ENCODE measurements around the gene TMEM91. TPM values are rescaled to one million over a fixed set of nuclear protein-coding genes. Genes with fewer than 3 reads are reported as not detected.

TMEM91 gene
- total and polyA plus RNA-seq, 2 experiments from 2014 or later, result 9.3 to 10.6 TPM

DNA sequence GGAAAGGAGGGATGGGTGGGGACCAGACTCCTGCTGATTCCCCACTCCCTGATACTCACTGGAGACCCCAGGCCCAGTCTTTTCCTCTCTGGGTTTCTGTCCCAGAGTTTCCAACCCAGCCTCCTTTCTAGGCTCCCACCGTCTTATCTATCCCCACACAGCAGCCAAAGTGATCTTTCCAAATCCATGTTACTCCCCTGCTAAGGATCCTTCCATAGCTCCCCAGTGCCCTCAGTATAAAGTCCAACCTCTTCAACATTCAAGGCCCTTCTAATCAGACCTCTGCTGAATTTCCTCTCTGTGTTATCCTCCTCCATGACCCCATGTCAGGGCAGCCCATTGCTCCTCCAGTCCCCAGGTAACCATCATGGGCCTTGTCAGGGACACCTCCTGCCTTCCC is 21.3 kb upstream of the TMEM91 start:
- Histone ChIP-seq H3F3A (replicated peaks; ENCODE audit: low read depth) (peaks cover 6% of the 10 kb centered on the region; the same call in 1 of the 2 replicates), H3K9me2 (ENCODE audit: insufficient read depth) (no peaks in the 10 kb centered on the region), H3K4me2 (no peak overlapping the region), H3K79me2 (replicated peaks; ENCODE audit: insufficient read depth) (no peaks in the 10 kb centered on the region), H3K36me3 (ENCODE audit: insufficient read depth) (no peaks in the 10 kb centered on the region), H3K27ac (ENCODE audit: low read depth) (no peak overlapping the region), H2AFZ (no peak overlapping the region), H3K27me3 (ENCODE audit: insufficient read depth) (peaks cover 36% of the 10 kb centered on the region), H3K4me3 (no peak overlapping the region), H4K20me1 (replicated peaks; ENCODE audit: insufficient read depth) (0 out of 2 replicates have a peak, but pooled peaks cover 3% of the 10 kb centered on the region), H3K4me1 (ENCODE audit: insufficient read depth) (peaks cover 12% of the 10 kb centered on the region; the same call in 1 of the 2 replicates)
- no peak for DNase-seq (ENCODE audit: low spot score)
- H3K36me3 Mint-ChIP-seq (ENCODE audit: low read depth), result no peaks in the 10 kb centered on the region; the same call in 2 of the 3 replicates
- TF ChIP-seq EZH2phosphoT487 (IDR thresholded peaks at IDR 0.05; ENCODE audit: unreplicated experiment) (no peak), NANOG (IDR thresholded peaks at IDR 0.05; ENCODE audit: borderline replicate concordance) (no peak), ZNF114 (CRISPR knock-in tag; IDR thresholded peaks at IDR 0.05) (no peak), STAT1 (IDR thresholded peaks at IDR 0.05; ENCODE audit: unreplicated experiment) (no peak), JUNB (IDR thresholded peaks at IDR 0.05; ENCODE audit: unreplicated experiment) (no peak), REST (IDR thresholded peaks at IDR 0.05; ENCODE audit: unreplicated experiment) (no peak), POLR2AphosphoS5 (IDR thresholded peaks at IDR 0.05; ENCODE audit: low read depth) (no peak), ZNF331 (CRISPR knock-in tag; IDR thresholded peaks at IDR 0.05; ENCODE audit: low read depth) (no peak), EZH2 (IDR thresholded peaks at IDR 0.05; ENCODE audit: low read depth, unreplicated experiment) (no peak), CREB1 (CRISPR knock-in tag; IDR thresholded peaks at IDR 0.05; ENCODE audit: low read depth) (no peak)
- TF ChIP-seq, protein P1, sequence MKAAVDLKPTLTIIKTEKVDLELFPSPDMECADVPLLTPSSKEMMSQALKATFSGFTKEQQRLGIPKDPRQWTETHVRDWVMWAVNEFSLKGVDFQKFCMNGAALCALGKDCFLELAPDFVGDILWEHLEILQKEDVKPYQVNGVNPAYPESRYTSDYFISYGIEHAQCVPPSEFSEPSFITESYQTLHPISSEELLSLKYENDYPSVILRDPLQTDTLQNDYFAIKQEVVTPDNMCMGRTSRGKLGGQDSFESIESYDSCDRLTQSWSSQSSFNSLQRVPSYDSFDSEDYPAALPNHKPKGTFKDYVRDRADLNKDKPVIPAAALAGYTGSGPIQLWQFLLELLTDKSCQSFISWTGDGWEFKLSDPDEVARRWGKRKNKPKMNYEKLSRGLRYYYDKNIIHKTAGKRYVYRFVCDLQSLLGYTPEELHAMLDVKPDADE (IDR thresholded peaks at IDR 0.05), result no peak
- TF ChIP-seq, protein P2, sequence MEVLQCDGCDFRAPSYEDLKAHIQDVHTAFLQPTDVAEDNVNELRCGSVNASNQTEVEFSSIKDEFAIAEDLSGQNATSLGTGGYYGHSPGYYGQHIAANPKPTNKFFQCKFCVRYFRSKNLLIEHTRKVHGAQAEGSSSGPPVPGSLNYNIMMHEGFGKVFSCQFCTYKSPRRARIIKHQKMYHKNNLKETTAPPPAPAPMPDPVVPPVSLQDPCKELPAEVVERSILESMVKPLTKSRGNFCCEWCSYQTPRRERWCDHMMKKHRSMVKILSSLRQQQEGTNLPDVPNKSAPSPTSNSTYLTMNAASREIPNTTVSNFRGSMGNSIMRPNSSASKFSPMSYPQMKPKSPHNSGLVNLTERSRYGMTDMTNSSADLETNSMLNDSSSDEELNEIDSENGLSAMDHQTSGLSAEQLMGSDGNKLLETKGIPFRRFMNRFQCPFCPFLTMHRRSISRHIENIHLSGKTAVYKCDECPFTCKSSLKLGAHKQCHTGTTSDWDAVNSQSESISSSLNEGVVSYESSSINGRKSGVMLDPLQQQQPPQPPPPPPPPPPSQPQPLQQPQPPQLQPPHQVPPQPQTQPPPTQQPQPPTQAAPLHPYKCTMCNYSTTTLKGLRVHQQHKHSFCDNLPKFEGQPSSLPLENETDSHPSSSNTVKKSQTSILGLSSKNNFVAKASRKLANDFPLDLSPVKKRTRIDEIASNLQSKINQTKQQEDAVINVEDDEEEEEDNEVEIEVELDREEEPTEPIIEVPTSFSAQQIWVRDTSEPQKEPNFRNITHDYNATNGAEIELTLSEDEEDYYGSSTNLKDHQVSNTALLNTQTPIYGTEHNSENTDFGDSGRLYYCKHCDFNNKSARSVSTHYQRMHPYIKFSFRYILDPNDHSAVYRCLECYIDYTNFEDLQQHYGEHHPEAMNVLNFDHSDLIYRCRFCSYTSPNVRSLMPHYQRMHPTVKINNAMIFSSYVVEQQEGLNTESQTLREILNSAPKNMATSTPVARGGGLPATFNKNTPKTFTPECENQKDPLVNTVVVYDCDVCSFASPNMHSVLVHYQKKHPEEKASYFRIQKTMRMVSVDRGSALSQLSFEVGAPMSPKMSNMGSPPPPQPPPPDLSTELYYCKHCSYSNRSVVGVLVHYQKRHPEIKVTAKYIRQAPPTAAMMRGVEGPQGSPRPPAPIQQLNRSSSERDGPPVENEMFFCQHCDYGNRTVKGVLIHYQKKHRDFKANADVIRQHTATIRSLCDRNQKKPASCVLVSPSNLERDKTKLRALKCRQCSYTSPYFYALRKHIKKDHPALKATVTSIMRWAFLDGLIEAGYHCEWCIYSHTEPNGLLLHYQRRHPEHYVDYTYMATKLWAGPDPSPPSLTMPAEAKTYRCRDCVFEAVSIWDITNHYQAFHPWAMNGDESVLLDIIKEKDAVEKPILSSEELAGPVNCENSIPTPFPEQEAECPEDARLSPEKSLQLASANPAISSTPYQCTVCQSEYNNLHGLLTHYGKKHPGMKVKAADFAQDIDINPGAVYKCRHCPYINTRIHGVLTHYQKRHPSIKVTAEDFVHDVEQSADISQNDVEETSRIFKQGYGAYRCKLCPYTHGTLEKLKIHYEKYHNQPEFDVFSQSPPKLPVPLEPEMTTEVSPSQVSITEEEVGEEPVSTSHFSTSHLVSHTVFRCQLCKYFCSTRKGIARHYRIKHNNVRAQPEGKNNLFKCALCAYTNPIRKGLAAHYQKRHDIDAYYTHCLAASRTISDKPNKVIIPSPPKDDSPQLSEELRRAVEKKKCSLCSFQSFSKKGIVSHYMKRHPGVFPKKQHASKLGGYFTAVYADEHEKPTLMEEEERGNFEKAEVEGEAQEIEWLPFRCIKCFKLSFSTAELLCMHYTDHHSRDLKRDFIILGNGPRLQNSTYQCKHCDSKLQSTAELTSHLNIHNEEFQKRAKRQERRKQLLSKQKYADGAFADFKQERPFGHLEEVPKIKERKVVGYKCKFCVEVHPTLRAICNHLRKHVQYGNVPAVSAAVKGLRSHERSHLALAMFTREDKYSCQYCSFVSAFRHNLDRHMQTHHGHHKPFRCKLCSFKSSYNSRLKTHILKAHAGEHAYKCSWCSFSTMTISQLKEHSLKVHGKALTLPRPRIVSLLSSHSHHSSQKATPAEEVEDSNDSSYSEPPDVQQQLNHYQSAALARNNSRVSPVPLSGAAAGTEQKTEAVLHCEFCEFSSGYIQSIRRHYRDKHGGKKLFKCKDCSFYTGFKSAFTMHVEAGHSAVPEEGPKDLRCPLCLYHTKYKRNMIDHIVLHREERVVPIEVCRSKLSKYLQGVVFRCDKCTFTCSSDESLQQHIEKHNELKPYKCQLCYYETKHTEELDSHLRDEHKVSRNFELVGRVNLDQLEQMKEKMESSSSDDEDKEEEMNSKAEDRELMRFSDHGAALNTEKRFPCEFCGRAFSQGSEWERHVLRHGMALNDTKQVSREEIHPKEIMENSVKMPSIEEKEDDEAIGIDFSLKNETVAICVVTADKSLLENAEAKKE (CRISPR knock-in tag; IDR thresholded peaks at IDR 0.05), result no peak
- TF ChIP-seq, protein P3, sequence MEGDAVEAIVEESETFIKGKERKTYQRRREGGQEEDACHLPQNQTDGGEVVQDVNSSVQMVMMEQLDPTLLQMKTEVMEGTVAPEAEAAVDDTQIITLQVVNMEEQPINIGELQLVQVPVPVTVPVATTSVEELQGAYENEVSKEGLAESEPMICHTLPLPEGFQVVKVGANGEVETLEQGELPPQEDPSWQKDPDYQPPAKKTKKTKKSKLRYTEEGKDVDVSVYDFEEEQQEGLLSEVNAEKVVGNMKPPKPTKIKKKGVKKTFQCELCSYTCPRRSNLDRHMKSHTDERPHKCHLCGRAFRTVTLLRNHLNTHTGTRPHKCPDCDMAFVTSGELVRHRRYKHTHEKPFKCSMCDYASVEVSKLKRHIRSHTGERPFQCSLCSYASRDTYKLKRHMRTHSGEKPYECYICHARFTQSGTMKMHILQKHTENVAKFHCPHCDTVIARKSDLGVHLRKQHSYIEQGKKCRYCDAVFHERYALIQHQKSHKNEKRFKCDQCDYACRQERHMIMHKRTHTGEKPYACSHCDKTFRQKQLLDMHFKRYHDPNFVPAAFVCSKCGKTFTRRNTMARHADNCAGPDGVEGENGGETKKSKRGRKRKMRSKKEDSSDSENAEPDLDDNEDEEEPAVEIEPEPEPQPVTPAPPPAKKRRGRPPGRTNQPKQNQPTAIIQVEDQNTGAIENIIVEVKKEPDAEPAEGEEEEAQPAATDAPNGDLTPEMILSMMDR (conservative IDR thresholded peaks at IDR 0.05; ENCODE audit: low read depth in 2 of 2), result no peak
- no peaks in the 10 kb centered on the region; the same call in 2 of the 3 replicates for H3K9me3 Mint-ChIP-seq
- H3K4me3 Mint-ChIP-seq, result peak overlapping the region; percentile 38; the same call in 1 of the 3 replicates
- no peak overlapping the region for H3K27ac Mint-ChIP-seq
- H3K4me1 Mint-ChIP-seq, result peaks cover 19% of the 10 kb centered on the region
- no peak for ATAC-seq
- H3K27me3 Mint-ChIP-seq (ENCODE audit: insufficient read depth, low read depth, poor library complexity), result peaks cover 59% of the 10 kb centered on the region

All from GM23338 (cell line).